Smooth muscle cell (in vitro differentiated cells): ENCODE results near the gene TBC1D4. TPM values are rescaled to one million over a fixed set of nuclear protein-coding genes. Genes with fewer than 3 reads are reported as not detected.

Experiments used
- DNase-seq: peaks from one replicate; lab custom pipeline; 2025; ENCODE audit not compliant: unreplicated experiment; lab: John Stamatoyannopoulos, UW
- H2AFZ ChIP-seq: fragments of 200-600 bp; sonication (generic); 2 replicates; pipeline ENCODE4 v1.6.0; 2016; ENCODE audit warnings: antibody characterized with exemption, low read depth, mild to moderate bottlenecking
- H3F3A ChIP-seq: fragments of 200-600 bp; sonication (generic); 2 replicates; pipeline ENCODE4 v1.6.0; 2017; ENCODE audit warnings: antibody characterized with exemption, low read depth
- H3K27ac ChIP-seq: fragments of 200-600 bp; sonication (generic); 2 replicates; pipeline ENCODE4 v1.5.1; 2016; ENCODE audit warnings: low read depth, mild to moderate bottlenecking
- H3K27me3 ChIP-seq: fragments of 200-600 bp; sonication (generic); 2 replicates; pipeline ENCODE4 v1.6.1; 2016; ENCODE audit warnings: low read depth, mild to moderate bottlenecking
- H3K36me3 ChIP-seq: fragments of 200-600 bp; sonication (generic); 2 replicates; pipeline ENCODE4 v1.5.1; 2016; ENCODE audit warnings: low read depth
- H3K4me1 ChIP-seq: fragments of 200-600 bp; sonication (generic); 2 replicates; pipeline ENCODE4 v1.5.1; 2016; ENCODE audit warnings: low read depth
- H3K4me2 ChIP-seq: fragments of 200-600 bp; sonication (generic); 2 replicates; pipeline ENCODE4 v1.6.0; 2016; ENCODE audit warnings: mild to moderate bottlenecking
- H3K4me3 ChIP-seq: fragments of 200-600 bp; sonication (generic); 2 replicates; pipeline ENCODE4 v1.5.1; 2016; ENCODE audit warnings: mild to moderate bottlenecking
- H3K79me2 ChIP-seq: fragments of 200-600 bp; sonication (generic); 2 replicates; pipeline ENCODE4 v1.6.0; 2016; ENCODE audit warnings: low read depth, mild to moderate bottlenecking
- H3K9ac ChIP-seq: fragments of 200-600 bp; sonication (generic); 2 replicates; pipeline ENCODE4 v1.6.0; 2016; ENCODE audit warnings: low read depth
- H3K9me3 ChIP-seq: fragments of 200-600 bp; sonication (generic); replicated peaks from 2 replicates; pipeline ENCODE4 v1.5.1; 2016; ENCODE audit warnings: low read depth
- H4K20me1 ChIP-seq: fragments of 200-600 bp; sonication (generic); 2 replicates; pipeline ENCODE4 v1.6.0; 2016; ENCODE audit warnings: low read depth
- CTCF ChIP-seq: fragments of 200-600 bp; sonication (generic); IDR thresholded peaks from 2 replicates; pipeline ENCODE4 v1.5.1; 2017; ENCODE audit warnings: borderline replicate concordance, mild to moderate bottlenecking, antibody characterized with exemption; ENCODE audit not compliant: insufficient read depth, poor library complexity, severe bottlenecking
- WGBS: methylation state at CpG from one replicate; pipeline ENCODE4 v1.1.7; 2016; ENCODE audit warnings: low lambda C conversion rate; 5-methylcytosine and 5-hydroxymethylcytosine counted together
- polyA plus RNA-seq: library from polyadenylated mRNA; unstranded; fragments of >200 nt; fragmentation: Nextera tagmentation; extraction: Ambion mirVana; gene quantifications from 2 replicates; pipeline ENCODE4 v1.2.1, GENCODE V29; 2016
- total RNA-seq: library from RNA; depleted of rRNA; stranded (reverse); fragments of >200 nt; gene quantifications from 2 replicates; pipeline ENCODE4 v1.2.3, GENCODE V29; 2014

TBC1D4 gene
- total and polyA plus RNA-seq, 2 experiments from 2014 or later: 7.7 to 21.9 TPM

- 85% methylated on average over 10 of the region's 10 CpGs for WGBS
- Histone ChIP-seq H2AFZ (no peak overlapping the region), H3K4me1 (peaks cover 14% of the 10 kb centered on the region), H3K36me3 (no peaks in the 10 kb centered on the region), H3K9me3 (no peaks in the 10 kb centered on the region), H3K4me2 (no peak overlapping the region), H3K79me2 (no peaks in the 10 kb centered on the region), H3F3A (no peaks in the 10 kb centered on the region), H4K20me1 (no peaks in the 10 kb centered on the region), H3K4me3 (no peak overlapping the region), H3K27ac (no peak overlapping the region), H3K9ac (no peak overlapping the region), H3K27me3 (no peaks in the 10 kb centered on the region)
- no peak for TF ChIP-seq CTCF
- DNase-seq: no peak
Measured at GRCh38 chr13:75302071-75302698, 179.8 kb downstream of the TBC1D4 start.

DNA sequence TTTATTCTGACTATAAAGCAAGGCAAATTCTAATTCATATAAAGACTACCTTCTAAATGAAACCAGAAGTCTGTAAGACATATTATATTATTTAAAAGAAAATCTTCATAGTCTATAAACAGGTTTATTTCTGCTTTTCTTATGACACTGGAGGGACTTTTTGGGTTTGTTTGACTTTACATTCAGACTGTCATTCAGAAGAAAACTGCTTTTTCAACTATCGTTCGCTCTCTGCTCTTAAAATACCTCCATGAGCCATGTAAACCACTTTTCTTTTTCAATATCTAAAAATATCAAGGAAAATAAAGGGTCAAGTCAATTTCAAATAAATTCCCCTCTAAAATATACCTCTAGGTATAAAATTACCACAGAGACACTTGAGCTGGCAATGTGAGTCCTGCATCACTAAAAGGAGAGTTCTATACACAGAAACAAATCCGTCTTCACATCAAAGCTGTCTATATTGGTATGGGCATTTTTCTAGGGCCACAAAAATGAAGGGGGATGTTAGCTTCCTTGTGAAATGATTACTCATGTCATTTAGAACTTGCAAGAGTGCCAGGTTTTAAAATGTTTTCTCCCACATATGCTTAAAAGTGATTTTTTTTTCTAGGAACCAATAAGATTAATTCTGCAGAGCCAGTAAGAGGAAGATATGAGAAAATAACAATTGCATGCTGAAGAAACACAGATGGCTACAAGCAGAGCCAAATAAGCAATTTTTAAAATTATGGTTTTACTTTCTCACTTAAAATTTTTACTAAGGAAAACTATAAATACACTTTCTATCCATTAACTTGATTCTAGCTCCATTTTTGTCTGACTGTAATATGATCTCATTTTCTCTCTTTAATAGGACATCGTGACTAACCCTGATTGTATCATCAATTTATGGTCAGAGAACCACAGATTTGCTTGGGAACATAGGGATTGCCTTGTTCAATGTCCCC, 181.8 kb downstream of the TBC1D4 start:
- no peaks in the 10 kb centered on the region for H3K79me2 ChIP-seq
- peak overlapping the region; percentile 6 for H3K9ac ChIP-seq
- H3K4me3 ChIP-seq: no peak overlapping the region
- H3F3A ChIP-seq: no peaks in the 10 kb centered on the region
- H2AFZ ChIP-seq: no peak overlapping the region
- H3K9me3 ChIP-seq: no peaks in the 10 kb centered on the region
- H3K27me3 ChIP-seq: no peaks in the 10 kb centered on the region
- H4K20me1 ChIP-seq: no peaks in the 10 kb centered on the region
- WGBS: 61% methylated on average over 4 of the region's 4 CpGs
- H3K27ac ChIP-seq: peak overlapping the region; percentile 68
- peaks cover 14% of the 10 kb centered on the region for H3K4me1 ChIP-seq
- H3K36me3 ChIP-seq: no peaks in the 10 kb centered on the region
- H3K4me2 ChIP-seq: peak overlapping the region; percentile 60
- TF ChIP-seq CTCF: no peak
- no peak for DNase-seq

DNA sequence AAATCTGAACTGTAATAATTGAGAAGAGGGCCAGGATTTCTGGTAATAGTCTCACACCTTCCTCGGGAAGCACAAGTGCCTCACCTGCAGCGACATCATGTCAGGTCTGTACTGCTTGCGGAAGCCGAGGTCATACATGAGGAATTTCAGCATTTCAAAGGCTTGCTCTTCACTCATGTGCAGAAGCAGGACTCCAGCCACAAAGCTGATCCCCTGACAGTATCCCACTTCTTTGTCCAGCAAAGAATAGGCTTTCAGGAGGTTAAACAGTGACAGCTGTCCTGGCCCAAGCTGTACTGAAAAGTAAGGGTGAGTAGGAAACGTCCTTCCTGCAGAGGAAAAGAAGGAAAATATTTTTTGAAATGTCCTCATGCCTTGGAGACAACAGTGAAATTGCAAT, 182.7 kb downstream of the TBC1D4 start:
- Histone ChIP-seq H3K36me3 (no peaks in the 10 kb centered on the region), H3F3A (no peaks in the 10 kb centered on the region), H3K9ac (no peak overlapping the region), H3K4me2 (no peak overlapping the region), H3K27me3 (no peaks in the 10 kb centered on the region), H4K20me1 (no peaks in the 10 kb centered on the region), H3K9me3 (no peaks in the 10 kb centered on the region), H3K4me3 (no peak overlapping the region), H3K4me1 (peaks cover 14% of the 10 kb centered on the region), H3K27ac (no peak overlapping the region), H3K79me2 (no peaks in the 10 kb centered on the region), H2AFZ (no peak overlapping the region)
- WGBS: 80% methylated on average over 5 of the region's 5 CpGs
- no peak for DNase-seq
- TF ChIP-seq CTCF: no peak
